Measurements from ENCODE around the gene PDE4C.
"Not testable (repeated sequence)": the region's sequence is repeated elsewhere in the genome, so short reads cannot be mapped to it uniquely, and the experiment has no call there.

Gene PDE4C

DNA sequence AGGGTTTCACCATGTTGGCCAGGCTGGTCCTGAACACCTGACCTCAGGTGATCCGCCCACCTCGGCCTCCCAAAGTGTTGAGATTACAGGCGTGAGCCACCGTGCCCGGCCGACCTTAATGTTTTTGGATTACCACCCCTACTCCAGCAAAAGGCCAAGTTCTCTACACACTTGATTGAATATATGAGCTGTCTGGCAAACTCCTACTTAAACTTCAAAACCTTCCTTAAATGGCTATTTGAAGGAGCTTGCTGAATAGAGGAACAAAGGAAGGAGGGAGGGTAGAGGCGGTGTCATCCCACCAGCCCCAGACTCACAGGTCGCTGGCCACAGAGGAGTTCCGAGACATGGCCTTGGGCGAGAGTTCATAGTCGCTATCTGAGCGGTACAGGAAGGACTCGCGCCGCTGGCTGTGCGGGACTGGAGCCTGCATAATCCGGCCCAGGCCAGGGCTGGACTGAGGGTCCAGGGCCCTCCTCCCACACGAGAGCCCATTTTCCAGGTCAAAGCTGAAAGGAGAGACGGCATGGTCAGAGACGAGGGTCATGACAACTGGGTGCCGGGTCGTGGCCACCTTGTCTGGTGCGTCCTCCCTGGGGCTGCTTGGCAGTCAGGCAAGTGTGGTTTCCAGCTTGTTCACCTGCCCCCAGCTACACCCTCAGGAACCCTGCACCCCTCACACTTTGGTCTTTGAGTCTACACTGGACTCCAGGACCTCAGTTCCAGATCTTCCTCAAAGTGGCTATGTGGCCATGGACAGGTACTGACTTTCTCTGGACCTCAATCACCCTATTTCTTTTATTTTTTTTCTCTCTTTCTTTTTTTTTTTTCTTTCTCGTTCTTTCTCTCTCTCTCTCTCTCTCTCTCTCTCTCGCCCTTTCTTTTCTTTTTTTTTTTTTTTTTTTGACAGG, 4.2 kb downstream of the PDE4C start:
- DNase-seq = no peak

GRCh38 chr19:18220632-18221275, 5.5 kb downstream of the PDE4C start:
- DNase-seq = no peak

- DNase-seq = no peak
These were observed 6.2 kb downstream of the PDE4C start for GRCh38 chr19:18219911-18220631.

GRCh38 chr19:18218600-18218999, 7.6 kb downstream of the PDE4C start:
- DNase-seq = no peak

DNA sequence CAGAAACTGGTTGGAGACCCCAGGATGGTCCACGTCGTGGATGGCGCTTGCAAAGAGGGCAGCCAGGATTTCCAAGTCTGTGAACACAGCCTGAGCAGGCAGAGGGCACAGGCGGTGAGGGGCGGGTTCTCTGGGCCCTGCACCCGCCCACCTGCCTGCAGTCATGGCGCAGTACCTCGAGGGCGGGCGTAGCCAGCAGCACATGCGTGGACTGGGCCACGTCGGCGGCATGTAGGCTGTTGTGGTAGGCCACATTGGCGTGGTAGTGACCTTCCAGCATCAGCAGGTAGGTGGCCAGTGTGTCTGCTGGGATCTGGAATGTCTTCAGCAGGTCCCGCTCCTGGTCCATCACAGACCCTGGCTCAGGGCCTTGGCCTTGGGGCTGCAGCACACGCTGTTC, 8.1 kb downstream of the PDE4C start:
- DNase-seq = no peak

DNA sequence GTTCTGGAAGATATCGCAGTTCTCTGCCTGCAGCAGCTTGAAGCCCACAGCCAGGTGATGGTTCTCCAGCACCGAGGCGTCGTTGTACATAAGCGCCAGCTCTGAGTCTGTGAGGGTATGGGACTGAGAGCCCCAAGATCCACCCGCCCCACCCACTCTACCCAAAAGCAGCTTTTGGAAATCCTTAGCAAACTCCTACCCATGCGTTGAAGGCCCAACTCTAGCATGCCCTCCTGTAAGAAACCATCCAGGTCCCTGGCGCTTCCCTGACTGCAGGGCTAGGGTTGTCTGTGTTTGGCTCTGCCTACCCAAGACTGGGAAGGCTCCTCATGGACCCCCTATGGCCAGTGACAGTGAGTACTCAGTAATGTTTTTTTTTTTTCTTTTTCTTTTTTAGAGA, 9.4 kb downstream of the PDE4C start:
- DNase-seq = no peak

DNA sequence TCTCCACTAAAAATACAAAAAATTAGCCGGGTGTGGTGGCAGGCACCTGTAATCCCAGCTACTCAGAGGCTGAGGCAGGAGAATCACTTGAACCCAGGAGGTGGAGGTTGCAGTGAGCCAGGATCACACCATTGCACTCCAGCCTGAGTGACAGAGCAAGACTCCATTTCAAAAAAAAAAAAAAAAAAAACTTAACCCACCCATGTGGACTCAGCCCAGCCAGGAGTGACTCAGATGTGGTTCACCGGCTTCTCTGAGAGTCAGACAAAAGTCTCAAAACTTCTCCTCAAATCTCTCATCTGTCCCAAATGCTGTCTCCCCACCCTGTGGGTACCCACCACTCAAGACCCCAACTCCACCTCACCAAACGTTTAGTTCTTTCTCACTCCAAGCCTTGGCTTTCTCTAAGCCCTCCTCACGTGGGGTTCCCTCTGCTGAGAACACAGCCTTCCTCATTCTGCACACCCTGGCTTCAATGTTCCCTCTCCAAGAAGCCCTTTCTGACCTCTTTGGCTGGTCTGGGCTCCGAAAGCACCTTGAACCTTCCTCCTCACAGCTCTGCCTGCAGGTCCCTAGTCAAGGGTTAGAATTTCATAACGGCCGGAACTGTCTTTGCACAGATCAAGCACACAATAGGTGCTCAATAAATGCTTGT, 11.3 kb downstream of the PDE4C start:
- DNase-seq = no peak

DNA sequence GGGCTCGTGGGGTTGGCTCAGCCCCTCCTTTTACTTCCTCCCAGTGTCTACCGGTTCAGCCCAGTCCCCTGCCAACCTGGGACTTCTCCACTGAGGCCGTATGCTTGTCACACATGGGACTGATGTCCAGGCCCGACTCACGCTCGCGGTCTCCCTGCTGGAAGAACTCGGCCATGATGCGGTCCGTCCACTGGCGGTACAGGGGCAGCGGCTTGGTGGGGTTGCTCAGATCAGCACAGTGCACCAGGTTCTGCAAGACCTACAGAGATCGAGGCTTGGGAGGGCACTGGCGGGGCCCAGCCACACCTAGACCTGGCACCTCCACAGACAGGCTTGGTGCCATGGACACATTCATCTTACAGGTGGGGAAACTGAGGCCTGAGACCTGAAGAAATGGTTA, 14.6 kb downstream of the PDE4C start:
- DNase-seq = no peak

DNA sequence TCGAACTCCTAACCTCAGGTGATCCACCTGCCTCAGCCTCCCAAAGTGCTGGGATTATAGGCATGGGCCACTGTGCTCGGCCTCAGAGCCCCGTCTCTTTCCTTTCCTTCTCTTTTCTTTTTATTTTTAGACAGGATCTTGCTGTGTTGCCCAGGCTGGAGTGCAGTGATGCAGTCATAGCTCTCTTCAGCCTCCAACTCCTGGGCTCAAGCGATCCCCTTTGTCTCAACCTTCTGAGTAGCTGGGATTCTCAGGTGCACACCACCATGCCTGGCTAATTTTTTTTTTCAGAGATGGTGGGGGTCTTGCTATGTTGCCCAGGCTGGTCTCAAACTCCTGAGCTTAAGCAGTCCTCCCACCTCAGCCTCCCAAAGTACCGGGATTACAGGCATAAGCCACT, 16.3 kb downstream of the PDE4C start:
- DNase-seq = not testable (repeated sequence)

- no peak for DNase-seq
These were observed 17.9 kb downstream of the PDE4C start for GRCh38 chr19:18208098-18208951.

DNA sequence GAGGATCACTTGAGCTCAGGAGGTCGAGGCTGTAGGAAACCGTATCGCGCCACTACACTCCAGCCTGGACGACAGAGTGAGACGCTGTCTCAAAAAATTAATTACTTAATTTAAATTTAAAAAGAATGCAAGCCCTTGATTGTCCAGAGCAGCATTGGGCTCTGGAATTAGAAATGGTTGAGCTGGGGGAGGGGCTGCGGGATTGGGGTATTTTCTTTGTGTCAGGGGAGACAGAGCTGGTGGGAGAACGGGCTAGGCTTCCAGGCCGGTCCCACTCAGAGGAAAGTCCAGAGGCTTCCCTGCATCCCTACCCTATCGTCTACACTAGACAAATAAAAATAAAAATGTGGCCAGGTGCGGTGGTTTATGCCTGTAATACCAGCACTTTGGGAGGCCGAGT, 20.2 kb downstream of the PDE4C start:
- no peak for DNase-seq

DNA sequence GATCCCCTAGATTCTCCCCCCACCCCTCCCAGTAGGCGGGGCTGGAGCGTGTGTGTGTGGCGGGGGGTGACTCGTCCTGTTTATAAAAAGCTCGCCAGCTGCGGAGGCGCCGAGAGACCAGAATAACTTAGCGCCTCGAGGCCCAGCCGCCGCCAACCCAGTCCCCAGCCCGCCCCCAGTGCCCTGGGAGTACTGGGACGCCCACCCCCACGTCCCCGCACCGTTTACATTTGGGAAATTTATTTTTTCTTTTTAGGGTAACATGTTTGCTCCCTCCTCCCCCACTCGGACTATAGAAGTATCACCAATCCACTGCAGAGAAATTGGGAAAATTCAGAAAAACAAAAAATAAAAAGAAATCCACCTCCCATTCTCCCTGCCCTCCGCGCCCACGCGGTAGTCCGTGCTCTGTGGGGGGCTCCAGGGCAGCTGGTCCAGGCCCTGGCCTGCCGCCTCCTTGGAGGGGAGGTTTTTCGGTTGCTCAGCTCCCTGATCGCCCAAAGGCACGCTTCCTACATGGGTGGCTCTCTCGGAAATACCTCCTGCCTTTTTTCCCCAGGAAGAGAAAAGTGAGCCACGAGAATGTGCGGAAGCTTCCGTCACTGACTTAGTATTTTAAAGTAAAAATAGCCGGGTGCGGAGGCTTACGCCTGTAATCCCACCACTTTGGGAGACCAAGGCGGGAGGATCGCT, 20.9 kb downstream of the PDE4C start:
- peak; percentile 51 for DNase-seq

DNA sequence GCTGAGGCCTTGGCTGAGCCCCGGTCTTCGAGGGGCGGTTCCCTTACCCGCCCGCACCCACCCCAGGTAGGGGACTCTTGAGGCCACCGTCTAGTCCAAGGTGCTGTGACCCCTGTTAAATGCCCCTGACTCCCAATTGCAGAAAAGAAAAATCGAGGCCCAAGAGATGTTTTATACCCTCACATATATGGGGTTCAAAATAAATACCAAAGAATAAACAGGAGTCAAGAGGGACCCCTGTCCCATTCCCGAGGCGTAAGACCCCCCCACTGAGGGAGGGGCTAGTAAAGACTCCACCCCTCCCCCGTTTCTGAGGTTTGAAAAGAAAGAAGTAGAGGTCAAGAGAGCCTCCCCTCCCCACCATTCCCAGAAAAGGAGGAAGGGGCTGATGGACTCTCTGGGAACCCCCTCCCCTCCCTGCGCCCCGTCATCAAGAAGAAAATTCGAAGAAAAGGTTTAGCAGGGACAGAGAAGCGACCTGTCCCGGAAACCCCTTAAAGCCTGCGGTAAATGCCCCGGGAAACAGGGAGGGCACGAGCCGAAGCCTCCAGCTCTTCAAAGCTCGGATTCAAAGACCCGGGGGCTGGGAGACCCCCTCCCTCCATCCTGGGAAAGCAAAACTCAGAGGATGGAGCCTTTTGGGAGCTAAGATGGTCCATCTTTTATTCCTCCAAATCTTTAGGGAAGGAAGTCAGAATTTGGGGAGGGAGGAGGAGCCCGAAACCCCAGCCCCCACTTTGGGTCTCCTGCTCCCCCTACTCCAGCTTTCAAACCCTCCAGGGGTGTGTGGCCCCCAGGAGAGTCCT, 21.6 kb downstream of the PDE4C start:
- peak; percentile 72 for DNase-seq

DNA sequence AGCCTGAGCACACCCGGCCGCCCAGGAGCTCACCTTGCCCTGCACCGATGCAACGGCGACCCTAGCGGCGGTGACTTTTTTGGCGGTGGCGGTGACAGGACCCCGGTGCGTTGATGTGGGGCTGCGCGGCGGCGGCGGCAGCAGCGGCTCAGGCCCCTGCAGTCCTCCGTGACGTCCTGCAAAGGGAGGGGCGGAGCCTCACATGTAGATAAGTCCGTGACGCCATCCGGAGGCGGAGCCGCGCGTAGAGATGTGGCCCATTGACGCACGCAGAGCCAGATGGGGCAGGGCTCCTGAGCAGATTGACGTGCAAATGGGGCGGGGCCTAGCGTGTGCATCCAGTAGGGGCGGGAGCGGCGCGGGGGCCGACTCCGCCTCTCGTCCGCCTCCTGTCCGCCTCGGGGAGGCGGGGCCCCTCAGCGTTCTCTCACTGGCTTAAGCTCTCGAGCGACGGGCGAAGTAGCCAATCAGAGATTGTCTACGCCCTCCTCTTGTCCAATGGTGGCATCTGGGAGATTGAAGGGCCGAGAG, 22.3 kb downstream of the PDE4C start, which contains the start of gene RAB3A:
Gene RAB3A, minus strand, starts transcription at position 180 of the 531 bp plus-strand sequence. CDS start 1,302 bp downstream, outside the sequence.
- DNase-seq = peak; percentile 100

DNA sequence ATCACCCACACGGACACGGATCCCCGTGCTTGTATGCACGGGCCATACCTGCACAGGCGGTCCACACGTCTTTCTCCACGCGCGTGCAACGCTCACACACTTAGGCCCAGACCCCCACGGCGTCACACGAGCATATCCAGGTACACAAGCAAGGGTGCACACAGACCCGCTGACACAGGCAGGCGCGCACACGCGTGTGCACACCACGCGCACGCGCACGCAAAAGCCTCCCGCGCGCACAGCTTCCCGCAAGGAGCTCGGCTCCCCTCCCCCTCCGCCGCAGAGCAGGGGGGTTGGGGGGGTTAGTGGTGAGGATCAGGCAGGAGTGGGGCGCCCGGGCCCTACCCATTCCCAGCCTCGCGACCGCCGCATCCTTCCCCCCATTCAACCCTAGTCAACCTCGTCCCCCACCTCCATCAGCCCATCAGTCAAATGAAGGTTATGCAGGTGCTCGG, 22.8 kb downstream of the PDE4C start:
- DNase-seq = peak; percentile 35

- DNase-seq = no peak
These were observed 23.3 kb downstream of the PDE4C start for GRCh38 chr19:18202778-18203407.

- DNase-seq = no peak
These were observed 23.9 kb downstream of the PDE4C start for GRCh38 chr19:18202397-18202777.

- DNase-seq = no peak
These were observed 27.9 kb downstream of the PDE4C start for GRCh38 chr19:18198374-18198773.

DNA sequence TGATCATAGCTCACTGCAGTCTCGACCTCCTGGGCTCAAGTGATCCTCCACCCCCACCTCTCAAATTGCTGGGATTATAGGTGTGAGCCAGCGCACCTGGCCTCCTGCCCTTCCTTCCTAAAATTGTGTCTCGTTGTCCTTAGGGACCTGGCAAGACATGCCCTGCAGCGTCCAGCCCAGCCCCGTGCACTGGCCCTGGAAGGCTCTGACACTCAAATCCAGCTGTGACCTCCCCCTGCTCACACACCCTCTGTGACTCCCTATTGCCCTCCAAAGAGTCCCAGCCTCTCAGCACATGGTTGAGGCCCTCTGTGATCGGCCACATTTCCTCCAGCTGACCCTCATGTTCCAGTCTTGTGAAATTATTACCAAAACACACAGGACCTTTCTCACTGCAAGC, 28.3 kb downstream of the PDE4C start:
- DNase-seq = no peak

- DNase-seq = no peak
These were observed 28.9 kb downstream of the PDE4C start for GRCh38 chr19:18197306-18197705.

Data from GDM1 (cell line).